ENCODE data around the gene S100A3. TPM values are rescaled to one million over a fixed set of nuclear protein-coding genes. Genes with fewer than 3 reads are reported as not detected.

Gene S100A3
- total and polyA plus RNA-seq, 2 of the 13 experiments (the other 11 are each of a cell fraction or from before 2014, with no cell fraction given), result 2.5 to 4.5 TPM

DNA sequence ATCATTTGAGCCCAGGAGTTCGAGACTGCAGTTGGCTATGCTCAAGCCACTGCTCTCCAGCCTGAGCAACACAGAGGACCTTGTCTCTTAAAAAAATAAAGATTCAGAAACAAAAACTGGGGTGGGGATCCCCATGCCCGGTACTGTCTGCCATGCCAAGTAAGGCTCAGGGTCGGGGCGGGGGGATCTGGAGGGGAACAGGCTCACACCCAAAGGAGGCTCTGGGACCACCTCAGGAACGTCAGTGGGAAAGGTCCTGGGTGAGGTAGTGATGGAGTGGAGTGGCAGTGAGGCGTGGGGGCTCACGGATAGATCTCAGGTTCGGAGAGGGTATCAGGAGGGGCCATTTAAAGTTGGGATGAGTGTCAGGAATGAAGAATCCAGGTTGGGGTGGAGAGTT lies 2.7 kb downstream of the S100A3 start:
- DNase-seq (ENCODE audit: low spot score), result no peak
- Histone ChIP-seq H3K27me3 (ENCODE audit: control insufficient read depth in 1 of 2, insufficient read depth in 2 of 2, low read length in 2 of 2) (peaks cover 1 to 8% of the 10 kb centered on the region in 2 experiments; a peak in 3 of 5 replicates), H3K4me1 (ENCODE audit: insufficient read depth, low read length) (peaks cover 99% of the 10 kb centered on the region), H3K9me3 (ENCODE audit: low read length) (no peaks in the 10 kb centered on the region), H3K27ac (ENCODE audit: extremely low read length, insufficient read depth, low read length) (no peak overlapping the region), H3K4me3 (replicated peaks in 1 of 3; ENCODE audit: insufficient read depth in 1 of 3, low read depth in 2 of 3, low read length in 3 of 3) (no peak overlapping the region), H3K9ac (ENCODE audit: insufficient read depth, low read depth, low read length) (no peak overlapping the region), H4K20me1 (ENCODE audit: insufficient read depth, low read length) (no peaks in the 10 kb centered on the region), H3K79me2 (ENCODE audit: insufficient read depth, low read length) (no peaks in the 10 kb centered on the region), H3K4me2 (ENCODE audit: low read depth, low read length) (no peak overlapping the region), H3K36me3 (replicated peaks in 1 of 2; ENCODE audit: control insufficient read depth in 1 of 2, insufficient read depth in 2 of 2, low read length in 2 of 2) (no peaks in the 10 kb centered on the region), H2AFZ (ENCODE audit: low read length) (no peak overlapping the region)
- no peak for ATAC-seq
- CTCF ChIA-PET (ENCODE audit: low intra/inter-chr PET ratio, low total read pairs), result no interaction called here
- intact Hi-C loops (cut with micrococcal nuclease; ENCODE audit: unreplicated experiment) (no loop called here), in situ Hi-C loops (cut with HindIII; ENCODE audit: extremely low pct_ligation_motif_present, low pct_unique_long_range_greater_than_20kb) (no loop called here)
- BruUV-seq (replicated peaks), result no TSS peak
- 91% methylated on average over 8 of the region's 8 CpGs for WGBS (ENCODE audit: low lambda C conversion rate)
- FAIRE-seq, result no peak
- POLR2A ChIA-PET, result no interaction called here
- TF ChIP-seq, protein P1, sequence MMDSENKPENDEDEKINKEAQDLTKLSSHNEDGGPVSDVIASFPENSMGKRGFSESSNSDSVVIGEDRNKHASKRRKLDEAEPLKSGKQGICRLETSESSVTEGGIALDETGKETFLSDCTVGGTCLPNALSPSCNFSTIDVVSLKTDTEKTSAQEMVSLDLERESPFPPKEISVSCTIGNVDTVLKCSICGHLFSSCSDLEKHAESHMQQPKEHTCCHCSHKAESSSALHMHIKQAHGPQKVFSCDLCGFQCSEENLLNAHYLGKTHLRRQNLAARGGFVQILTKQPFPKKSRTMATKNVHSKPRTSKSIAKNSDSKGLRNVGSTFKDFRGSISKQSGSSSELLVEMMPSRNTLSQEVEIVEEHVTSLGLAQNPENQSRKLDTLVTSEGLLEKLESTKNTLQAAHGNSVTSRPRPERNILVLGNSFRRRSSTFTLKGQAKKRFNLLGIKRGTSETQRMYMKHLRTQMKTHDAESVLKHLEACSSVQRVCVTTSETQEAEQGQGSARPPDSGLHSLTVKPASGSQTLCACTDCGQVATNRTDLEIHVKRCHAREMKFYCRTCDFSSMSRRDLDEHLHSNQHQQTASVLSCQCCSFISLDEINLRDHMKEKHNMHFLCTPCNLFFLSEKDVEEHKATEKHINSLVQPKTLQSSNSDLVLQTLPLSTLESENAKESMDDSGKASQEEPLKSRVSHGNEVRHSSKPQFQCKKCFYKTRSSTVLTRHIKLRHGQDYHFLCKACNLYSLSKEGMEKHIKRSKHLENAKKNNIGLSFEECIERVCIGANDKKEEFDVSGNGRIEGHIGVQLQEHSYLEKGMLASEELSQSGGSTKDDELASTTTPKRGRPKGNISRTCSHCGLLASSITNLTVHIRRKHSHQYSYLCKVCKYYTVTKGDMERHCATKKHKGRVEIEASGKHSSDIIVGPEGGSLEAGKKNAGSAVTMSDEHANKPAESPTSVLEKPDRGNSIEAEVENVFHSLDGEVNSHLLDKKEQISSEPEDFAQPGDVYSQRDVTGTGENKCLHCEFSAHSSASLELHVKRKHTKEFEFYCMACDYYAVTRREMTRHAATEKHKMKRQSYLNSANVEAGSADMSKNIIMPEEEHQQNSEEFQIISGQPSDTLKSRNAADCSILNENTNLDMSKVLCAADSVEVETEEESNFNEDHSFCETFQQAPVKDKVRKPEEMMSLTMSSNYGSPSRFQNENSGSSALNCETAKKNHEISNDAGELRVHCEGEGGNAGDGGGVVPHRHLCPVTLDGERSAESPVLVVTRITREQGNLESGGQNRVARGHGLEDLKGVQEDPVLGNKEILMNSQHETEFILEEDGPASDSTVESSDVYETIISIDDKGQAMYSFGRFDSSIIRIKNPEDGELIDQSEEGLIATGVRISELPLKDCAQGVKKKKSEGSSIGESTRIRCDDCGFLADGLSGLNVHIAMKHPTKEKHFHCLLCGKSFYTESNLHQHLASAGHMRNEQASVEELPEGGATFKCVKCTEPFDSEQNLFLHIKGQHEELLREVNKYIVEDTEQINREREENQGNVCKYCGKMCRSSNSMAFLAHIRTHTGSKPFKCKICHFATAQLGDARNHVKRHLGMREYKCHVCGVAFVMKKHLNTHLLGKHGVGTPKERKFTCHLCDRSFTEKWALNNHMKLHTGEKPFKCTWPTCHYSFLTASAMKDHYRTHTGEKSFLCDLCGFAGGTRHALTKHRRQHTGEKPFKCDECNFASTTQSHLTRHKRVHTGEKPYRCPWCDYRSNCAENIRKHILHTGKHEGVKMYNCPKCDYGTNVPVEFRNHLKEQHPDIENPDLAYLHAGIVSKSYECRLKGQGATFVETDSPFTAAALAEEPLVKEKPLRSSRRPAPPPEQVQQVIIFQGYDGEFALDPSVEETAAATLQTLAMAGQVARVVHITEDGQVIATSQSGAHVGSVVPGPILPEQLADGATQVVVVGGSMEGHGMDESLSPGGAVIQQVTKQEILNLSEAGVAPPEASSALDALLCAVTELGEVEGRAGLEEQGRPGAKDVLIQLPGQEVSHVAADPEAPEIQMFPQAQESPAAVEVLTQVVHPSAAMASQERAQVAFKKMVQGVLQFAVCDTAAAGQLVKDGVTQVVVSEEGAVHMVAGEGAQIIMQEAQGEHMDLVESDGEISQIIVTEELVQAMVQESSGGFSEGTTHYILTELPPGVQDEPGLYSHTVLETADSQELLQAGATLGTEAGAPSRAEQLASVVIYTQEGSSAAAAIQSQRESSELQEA (CRISPR knock-in tag; IDR thresholded peaks at IDR 0.05; ENCODE audit: not compliant biosample characterization), result no peak
- TF ChIP-seq ZFX (CRISPR knock-in tag; IDR thresholded peaks at IDR 0.05; ENCODE audit: low read depth), result no peak
- no peak for TF ChIP-seq ZNF30 (CRISPR knock-in tag; IDR thresholded peaks at IDR 0.05)
- TF ChIP-seq MAFG (CRISPR knock-in tag; IDR thresholded peaks at IDR 0.05), result no peak
- TF ChIP-seq, protein P2, sequence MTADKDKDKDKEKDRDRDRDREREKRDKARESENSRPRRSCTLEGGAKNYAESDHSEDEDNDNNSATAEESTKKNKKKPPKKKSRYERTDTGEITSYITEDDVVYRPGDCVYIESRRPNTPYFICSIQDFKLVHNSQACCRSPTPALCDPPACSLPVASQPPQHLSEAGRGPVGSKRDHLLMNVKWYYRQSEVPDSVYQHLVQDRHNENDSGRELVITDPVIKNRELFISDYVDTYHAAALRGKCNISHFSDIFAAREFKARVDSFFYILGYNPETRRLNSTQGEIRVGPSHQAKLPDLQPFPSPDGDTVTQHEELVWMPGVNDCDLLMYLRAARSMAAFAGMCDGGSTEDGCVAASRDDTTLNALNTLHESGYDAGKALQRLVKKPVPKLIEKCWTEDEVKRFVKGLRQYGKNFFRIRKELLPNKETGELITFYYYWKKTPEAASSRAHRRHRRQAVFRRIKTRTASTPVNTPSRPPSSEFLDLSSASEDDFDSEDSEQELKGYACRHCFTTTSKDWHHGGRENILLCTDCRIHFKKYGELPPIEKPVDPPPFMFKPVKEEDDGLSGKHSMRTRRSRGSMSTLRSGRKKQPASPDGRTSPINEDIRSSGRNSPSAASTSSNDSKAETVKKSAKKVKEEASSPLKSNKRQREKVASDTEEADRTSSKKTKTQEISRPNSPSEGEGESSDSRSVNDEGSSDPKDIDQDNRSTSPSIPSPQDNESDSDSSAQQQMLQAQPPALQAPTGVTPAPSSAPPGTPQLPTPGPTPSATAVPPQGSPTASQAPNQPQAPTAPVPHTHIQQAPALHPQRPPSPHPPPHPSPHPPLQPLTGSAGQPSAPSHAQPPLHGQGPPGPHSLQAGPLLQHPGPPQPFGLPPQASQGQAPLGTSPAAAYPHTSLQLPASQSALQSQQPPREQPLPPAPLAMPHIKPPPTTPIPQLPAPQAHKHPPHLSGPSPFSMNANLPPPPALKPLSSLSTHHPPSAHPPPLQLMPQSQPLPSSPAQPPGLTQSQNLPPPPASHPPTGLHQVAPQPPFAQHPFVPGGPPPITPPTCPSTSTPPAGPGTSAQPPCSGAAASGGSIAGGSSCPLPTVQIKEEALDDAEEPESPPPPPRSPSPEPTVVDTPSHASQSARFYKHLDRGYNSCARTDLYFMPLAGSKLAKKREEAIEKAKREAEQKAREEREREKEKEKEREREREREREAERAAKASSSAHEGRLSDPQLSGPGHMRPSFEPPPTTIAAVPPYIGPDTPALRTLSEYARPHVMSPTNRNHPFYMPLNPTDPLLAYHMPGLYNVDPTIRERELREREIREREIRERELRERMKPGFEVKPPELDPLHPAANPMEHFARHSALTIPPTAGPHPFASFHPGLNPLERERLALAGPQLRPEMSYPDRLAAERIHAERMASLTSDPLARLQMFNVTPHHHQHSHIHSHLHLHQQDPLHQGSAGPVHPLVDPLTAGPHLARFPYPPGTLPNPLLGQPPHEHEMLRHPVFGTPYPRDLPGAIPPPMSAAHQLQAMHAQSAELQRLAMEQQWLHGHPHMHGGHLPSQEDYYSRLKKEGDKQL (CRISPR knock-in tag; IDR thresholded peaks at IDR 0.05; ENCODE audit: low read depth), result no peak
- TF ChIP-seq ZNF329 (CRISPR knock-in tag; IDR thresholded peaks at IDR 0.05; ENCODE audit: low read depth), result no peak
- TF ChIP-seq, protein P3, sequence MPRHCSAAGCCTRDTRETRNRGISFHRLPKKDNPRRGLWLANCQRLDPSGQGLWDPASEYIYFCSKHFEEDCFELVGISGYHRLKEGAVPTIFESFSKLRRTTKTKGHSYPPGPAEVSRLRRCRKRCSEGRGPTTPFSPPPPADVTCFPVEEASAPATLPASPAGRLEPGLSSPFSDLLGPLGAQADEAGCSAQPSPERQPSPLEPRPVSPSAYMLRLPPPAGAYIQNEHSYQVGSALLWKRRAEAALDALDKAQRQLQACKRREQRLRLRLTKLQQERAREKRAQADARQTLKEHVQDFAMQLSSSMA (CRISPR knock-in tag; IDR thresholded peaks at IDR 0.05), result no peak
- no peak for TF ChIP-seq MEF2D (CRISPR knock-in tag; IDR thresholded peaks at IDR 0.05)
- no peak for TF ChIP-seq ZNF644 (CRISPR knock-in tag; IDR thresholded peaks at IDR 0.05; ENCODE audit: low read depth)
- TF ChIP-seq ZNF253 (CRISPR knock-in tag; IDR thresholded peaks at IDR 0.05; ENCODE audit: borderline replicate concordance), result no peak
- no peak for TF ChIP-seq ZSCAN22 (CRISPR knock-in tag; IDR thresholded peaks at IDR 0.05)

Measured in HepG2 (cell line).